ENCODE data around the gene GJD2.

The GJD2 gene

GRCh38 chr15:34738002-34738401 is 16.8 kb downstream of the GJD2 start:
- Histone ChIP-seq H3K36me3 (ENCODE audit: insufficient read depth, low read length) (no peaks in the 10 kb centered on the region), H3K4me3 (no peak overlapping the region), H3K9ac (ENCODE audit: insufficient read length) (no peak overlapping the region), H3K9me3 (ENCODE audit: low read depth, low read length) (no peaks in the 10 kb centered on the region), H3K27ac (no peak overlapping the region)
- TF ChIP-seq EZH2 (IDR thresholded peaks at IDR 0.05) (no peak), POLR2AphosphoS5 (IDR thresholded peaks at IDR 0.05; ENCODE audit: borderline replicate concordance, low read depth, low read length) (no peak), FOXP2 (optimal IDR thresholded peaks at IDR 0.05; ENCODE audit: control extremely low read depth, extremely low read length, insufficient read depth) (no peak)
- no peak for DNase-seq (ENCODE audit: low read depth, low spot score)

GRCh38 chr15:34737477-34737876 is 17.3 kb downstream of the GJD2 start:
- no peak overlapping the region for H3K9ac ChIP-seq (ENCODE audit: insufficient read length)
- DNase-seq (ENCODE audit: low read depth, low spot score) = no peak
- no peaks in the 10 kb centered on the region for H3K36me3 ChIP-seq (ENCODE audit: insufficient read depth, low read length)
- H3K4me3 ChIP-seq = no peak overlapping the region
- TF ChIP-seq FOXP2 (optimal IDR thresholded peaks at IDR 0.05; ENCODE audit: control extremely low read depth, extremely low read length, insufficient read depth) (no peak), EZH2 (IDR thresholded peaks at IDR 0.05) (no peak), POLR2AphosphoS5 (IDR thresholded peaks at IDR 0.05; ENCODE audit: borderline replicate concordance, low read depth, low read length) (no peak)
- H3K27ac ChIP-seq = no peak overlapping the region
- H3K9me3 ChIP-seq (ENCODE audit: low read depth, low read length) = no peaks in the 10 kb centered on the region

DNA sequence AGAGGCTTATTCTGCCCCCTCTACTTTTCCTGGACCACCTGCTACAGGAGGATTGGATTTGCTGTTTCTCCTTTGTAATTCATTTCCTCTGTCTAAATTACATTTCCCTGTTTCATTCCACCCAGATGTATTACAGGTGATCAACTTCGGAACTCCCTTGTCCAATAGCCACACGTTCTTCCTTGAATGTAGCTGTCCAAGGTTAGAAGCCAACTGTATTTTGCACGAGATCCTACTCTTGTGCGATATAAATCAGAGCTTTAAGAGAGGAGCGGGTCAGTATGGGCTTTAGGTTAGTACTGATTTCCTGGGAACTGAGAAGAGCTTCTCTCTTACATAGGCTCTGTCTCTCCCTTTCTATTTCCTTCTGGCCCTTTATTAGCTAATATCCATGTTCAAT is 20.5 kb downstream of the GJD2 start:
- Histone ChIP-seq H3K4me3 (no peak overlapping the region), H3K36me3 (ENCODE audit: insufficient read depth, low read length) (no peaks in the 10 kb centered on the region), H3K9me3 (ENCODE audit: low read depth, low read length) (no peaks in the 10 kb centered on the region), H3K9ac (ENCODE audit: insufficient read length) (no peak overlapping the region), H3K27ac (no peak overlapping the region)
- TF ChIP-seq EZH2 (IDR thresholded peaks at IDR 0.05) (no peak), POLR2AphosphoS5 (IDR thresholded peaks at IDR 0.05; ENCODE audit: borderline replicate concordance, low read depth, low read length) (no peak), FOXP2 (optimal IDR thresholded peaks at IDR 0.05; ENCODE audit: control extremely low read depth, extremely low read length, insufficient read depth) (no peak)
- DNase-seq (ENCODE audit: low read depth, low spot score) = no peak

DNA sequence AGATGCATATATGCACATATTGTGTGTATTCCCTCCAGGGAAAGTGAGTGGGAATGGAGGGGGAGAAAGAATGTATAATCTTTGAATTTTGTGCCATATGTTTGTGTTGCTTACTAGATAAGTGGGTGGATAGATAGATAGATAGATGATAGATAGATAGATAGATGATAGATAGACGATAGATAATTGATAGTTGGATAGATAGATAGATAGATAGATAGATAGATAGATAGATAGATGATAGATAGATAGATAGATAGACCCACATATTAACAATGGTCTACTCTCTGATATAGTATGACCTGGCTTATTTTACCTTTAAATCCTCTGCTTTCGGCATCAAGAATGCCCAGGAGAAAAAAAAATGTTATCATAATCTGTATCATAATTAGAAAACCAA is 21.2 kb downstream of the GJD2 start:
- no peak for DNase-seq (ENCODE audit: low read depth, low spot score)
- no peaks in the 10 kb centered on the region for H3K36me3 ChIP-seq (ENCODE audit: insufficient read depth, low read length)
- no peak overlapping the region for H3K27ac ChIP-seq
- H3K9me3 ChIP-seq (ENCODE audit: low read depth, low read length) = no peaks in the 10 kb centered on the region
- TF ChIP-seq EZH2 (IDR thresholded peaks at IDR 0.05) (no peak), FOXP2 (optimal IDR thresholded peaks at IDR 0.05; ENCODE audit: control extremely low read depth, extremely low read length, insufficient read depth) (no peak), POLR2AphosphoS5 (IDR thresholded peaks at IDR 0.05; ENCODE audit: borderline replicate concordance, low read depth, low read length) (no peak)
- H3K4me3 ChIP-seq = no peak overlapping the region
- H3K9ac ChIP-seq (ENCODE audit: insufficient read length) = no peak overlapping the region

DNA sequence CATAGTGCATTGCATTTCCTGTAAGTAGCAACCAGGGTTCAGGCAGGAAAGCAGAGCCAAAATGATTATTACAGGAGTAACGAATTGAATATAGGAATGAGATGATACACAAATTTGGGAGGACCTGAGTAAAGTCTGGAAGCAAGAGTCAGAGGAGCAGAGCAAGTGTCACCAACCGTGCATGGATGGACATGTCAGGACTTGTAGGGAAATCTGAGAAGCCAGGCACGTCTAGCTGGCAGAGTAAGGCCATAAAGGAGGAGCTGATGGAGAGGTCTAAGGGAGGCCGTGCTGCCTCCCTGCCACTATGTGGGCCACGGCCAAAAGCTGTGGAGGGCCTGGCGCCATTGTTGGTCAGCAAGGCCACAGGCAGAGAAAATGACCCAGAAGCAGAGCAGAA is 22.4 kb downstream of the GJD2 start:
- no peak for DNase-seq (ENCODE audit: low read depth, low spot score)

DNA sequence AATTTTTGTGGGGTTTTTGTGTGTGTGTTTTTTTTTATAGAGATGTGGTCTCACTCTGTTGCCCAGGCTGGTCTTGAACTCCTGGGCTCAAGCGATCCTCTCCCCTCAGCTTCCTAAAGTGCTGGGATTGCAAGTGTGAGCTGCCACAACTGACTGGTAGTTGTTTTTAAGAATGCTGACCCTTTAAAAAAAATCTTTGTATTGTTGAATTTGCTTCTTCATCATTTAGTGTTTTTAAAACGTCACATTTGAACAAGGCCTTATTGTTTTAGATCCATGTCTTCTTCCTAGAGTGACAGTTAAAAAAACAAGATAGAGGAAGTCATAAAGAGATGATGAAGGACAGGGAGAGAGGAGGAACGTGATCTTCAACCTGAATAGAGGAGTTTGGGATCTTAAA is 24.1 kb downstream of the GJD2 start:
- Histone ChIP-seq H3K27ac (no peak overlapping the region), H3K4me3 (no peak overlapping the region), H3K9ac (ENCODE audit: insufficient read length) (no peak overlapping the region), H3K36me3 (ENCODE audit: insufficient read depth, low read length) (no peaks in the 10 kb centered on the region), H3K9me3 (ENCODE audit: low read depth, low read length) (no peaks in the 10 kb centered on the region)
- DNase-seq (ENCODE audit: low read depth, low spot score) = no peak
- TF ChIP-seq EZH2 (IDR thresholded peaks at IDR 0.05) (no peak), POLR2AphosphoS5 (IDR thresholded peaks at IDR 0.05; ENCODE audit: borderline replicate concordance, low read depth, low read length) (no peak), FOXP2 (optimal IDR thresholded peaks at IDR 0.05; ENCODE audit: control extremely low read depth, extremely low read length, insufficient read depth) (no peak)

More for the DNA sequence above, 22.4 kb downstream of the GJD2 start:
- Histone ChIP-seq H3K9ac (ENCODE audit: insufficient read length) (no peak overlapping the region), H3K4me3 (no peak overlapping the region), H3K36me3 (ENCODE audit: insufficient read depth, low read length) (no peaks in the 10 kb centered on the region), H3K27ac (no peak overlapping the region), H3K9me3 (ENCODE audit: low read depth, low read length) (no peaks in the 10 kb centered on the region)
- TF ChIP-seq FOXP2 (optimal IDR thresholded peaks at IDR 0.05; ENCODE audit: control extremely low read depth, extremely low read length, insufficient read depth) (no peak), POLR2AphosphoS5 (IDR thresholded peaks at IDR 0.05; ENCODE audit: borderline replicate concordance, low read depth, low read length) (no peak), EZH2 (IDR thresholded peaks at IDR 0.05) (no peak)

DNA sequence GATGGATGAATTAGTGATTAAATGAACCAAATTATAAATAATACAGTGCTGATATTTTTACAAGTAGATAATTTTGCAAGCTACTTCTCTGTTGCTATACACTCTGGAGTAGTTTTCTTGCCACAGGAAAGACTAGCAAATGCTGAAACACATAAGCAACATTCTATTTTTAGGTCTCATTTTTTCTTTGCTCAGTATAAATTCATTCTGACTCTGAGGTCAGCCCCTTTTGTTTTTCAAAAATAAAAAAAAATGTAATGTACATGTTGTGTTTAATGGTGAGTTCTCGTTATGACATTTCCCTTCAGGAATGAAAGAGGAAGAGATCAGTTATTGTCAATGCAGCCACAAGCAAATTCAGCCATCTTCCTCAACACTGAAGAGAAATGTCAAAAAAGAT is 24.9 kb downstream of the GJD2 start:
- Histone ChIP-seq H3K9me3 (ENCODE audit: low read depth, low read length) (no peaks in the 10 kb centered on the region), H3K9ac (ENCODE audit: insufficient read length) (no peak overlapping the region), H3K27ac (no peak overlapping the region), H3K36me3 (ENCODE audit: insufficient read depth, low read length) (no peaks in the 10 kb centered on the region), H3K4me3 (no peak overlapping the region)
- DNase-seq (ENCODE audit: low read depth, low spot score) = no peak
- TF ChIP-seq EZH2 (IDR thresholded peaks at IDR 0.05) (no peak), FOXP2 (optimal IDR thresholded peaks at IDR 0.05; ENCODE audit: control extremely low read depth, extremely low read length, insufficient read depth) (no peak), POLR2AphosphoS5 (IDR thresholded peaks at IDR 0.05; ENCODE audit: borderline replicate concordance, low read depth, low read length) (no peak)

DNA sequence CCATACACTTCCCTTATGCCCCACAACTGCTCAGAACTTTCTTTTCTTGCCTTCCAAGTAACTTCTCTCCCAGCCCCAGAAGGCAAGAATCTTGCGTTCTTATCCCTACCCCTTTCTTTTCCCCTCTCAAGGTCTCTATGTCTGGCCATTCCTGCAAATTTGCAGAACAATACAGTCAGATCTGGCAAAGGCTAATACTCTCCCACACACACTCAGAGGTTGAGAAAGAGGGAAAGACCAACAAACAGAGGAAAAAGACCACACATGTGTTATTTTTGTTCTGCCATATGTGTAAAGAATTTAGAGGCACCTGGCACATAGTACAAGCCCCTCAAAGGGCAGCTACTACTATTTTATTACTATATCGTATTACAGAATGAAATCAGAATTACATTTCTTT is 25.7 kb downstream of the GJD2 start:
- no peak for DNase-seq (ENCODE audit: low read depth, low spot score)
- no peak overlapping the region for H3K9ac ChIP-seq (ENCODE audit: insufficient read length)
- H3K36me3 ChIP-seq (ENCODE audit: insufficient read depth, low read length) = no peaks in the 10 kb centered on the region
- H3K4me3 ChIP-seq = no peak overlapping the region
- no peak for TF ChIP-seq FOXP2 (optimal IDR thresholded peaks at IDR 0.05; ENCODE audit: control extremely low read depth, extremely low read length, insufficient read depth)
- TF ChIP-seq POLR2AphosphoS5 (IDR thresholded peaks at IDR 0.05; ENCODE audit: borderline replicate concordance, low read depth, low read length) = no peak
- no peak for TF ChIP-seq EZH2 (IDR thresholded peaks at IDR 0.05)
- no peak overlapping the region for H3K27ac ChIP-seq
- no peaks in the 10 kb centered on the region for H3K9me3 ChIP-seq (ENCODE audit: low read depth, low read length)

DNA sequence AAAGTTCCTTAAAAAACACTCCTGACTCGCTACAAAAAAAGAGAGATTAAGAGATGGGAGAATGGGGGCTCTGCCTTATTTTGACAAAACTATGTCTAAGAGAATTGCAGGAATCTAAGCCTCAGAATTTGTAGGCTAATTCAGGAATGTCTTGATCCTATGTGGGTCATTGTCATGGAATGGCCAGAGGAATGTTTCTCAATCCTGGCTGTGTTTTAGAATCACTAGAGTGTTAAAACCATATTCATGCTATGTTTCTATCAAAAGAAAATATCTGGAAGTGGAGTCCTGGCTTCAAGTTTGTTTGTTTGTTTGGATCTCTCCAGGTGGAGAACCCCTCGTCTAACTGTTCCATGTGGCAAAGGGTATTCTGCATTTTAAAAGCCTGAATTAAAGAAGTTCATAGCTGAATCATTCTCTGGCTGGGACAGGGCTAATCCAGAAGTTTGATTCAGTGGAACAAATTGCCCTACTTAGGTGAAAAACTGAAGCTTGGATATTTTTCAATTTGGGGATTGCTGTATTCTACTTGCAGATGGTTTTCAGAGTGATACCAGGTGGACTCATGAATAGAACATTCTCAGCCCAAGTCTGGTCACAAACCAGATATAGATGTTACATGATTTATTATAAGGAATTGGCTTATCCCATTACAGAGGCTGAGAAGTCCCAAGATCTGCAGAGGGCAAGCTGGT is 28.2 kb downstream of the GJD2 start:
- H3K9me3 ChIP-seq (ENCODE audit: low read depth, low read length) = no peaks in the 10 kb centered on the region
- TF ChIP-seq EZH2 (IDR thresholded peaks at IDR 0.05) (no peak), POLR2AphosphoS5 (IDR thresholded peaks at IDR 0.05; ENCODE audit: borderline replicate concordance, low read depth, low read length) (no peak), FOXP2 (optimal IDR thresholded peaks at IDR 0.05; ENCODE audit: control extremely low read depth, extremely low read length, insufficient read depth) (no peak)
- H3K9ac ChIP-seq (ENCODE audit: insufficient read length) = no peak overlapping the region
- no peak overlapping the region for H3K4me3 ChIP-seq
- H3K27ac ChIP-seq = no peak overlapping the region
- DNase-seq (ENCODE audit: low read depth, low spot score) = no peak
- H3K36me3 ChIP-seq (ENCODE audit: insufficient read depth, low read length) = no peaks in the 10 kb centered on the region
